ENCODE results near the gene FBXL17.

FBXL17 gene

DNA sequence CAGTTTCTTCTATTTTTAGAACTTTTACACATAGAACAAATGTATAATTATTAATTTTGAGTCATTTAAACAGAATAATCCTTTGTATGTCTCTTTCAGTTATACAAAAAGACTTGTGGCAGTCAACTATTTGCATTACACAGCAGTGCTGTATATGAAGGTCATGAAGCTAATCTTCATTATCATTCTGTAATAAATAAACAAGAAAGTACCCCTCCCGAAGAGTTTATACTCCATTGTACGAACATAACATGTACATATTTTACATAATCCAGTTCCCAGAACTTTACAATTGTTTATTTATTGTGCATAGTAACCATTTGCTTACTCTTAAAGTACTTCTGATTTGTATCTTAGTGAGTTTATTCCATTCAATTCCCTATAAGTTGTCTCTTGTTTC lies 267.9 kb downstream of the FBXL17 start:
- ATAC-seq (ENCODE audit: insufficient read depth, low read depth) (no peak), DNase-seq (no peak)
- H3K27me3 ChIP-seq (ENCODE audit: insufficient read depth, low read length, poor library complexity), result no peaks in the 10 kb centered on the region
- no peak overlapping the region for H3K4me2 ChIP-seq (ENCODE audit: insufficient read depth, low read length)
- TF ChIP-seq, protein P1, sequence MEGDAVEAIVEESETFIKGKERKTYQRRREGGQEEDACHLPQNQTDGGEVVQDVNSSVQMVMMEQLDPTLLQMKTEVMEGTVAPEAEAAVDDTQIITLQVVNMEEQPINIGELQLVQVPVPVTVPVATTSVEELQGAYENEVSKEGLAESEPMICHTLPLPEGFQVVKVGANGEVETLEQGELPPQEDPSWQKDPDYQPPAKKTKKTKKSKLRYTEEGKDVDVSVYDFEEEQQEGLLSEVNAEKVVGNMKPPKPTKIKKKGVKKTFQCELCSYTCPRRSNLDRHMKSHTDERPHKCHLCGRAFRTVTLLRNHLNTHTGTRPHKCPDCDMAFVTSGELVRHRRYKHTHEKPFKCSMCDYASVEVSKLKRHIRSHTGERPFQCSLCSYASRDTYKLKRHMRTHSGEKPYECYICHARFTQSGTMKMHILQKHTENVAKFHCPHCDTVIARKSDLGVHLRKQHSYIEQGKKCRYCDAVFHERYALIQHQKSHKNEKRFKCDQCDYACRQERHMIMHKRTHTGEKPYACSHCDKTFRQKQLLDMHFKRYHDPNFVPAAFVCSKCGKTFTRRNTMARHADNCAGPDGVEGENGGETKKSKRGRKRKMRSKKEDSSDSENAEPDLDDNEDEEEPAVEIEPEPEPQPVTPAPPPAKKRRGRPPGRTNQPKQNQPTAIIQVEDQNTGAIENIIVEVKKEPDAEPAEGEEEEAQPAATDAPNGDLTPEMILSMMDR (IDR thresholded peaks at IDR 0.05; ENCODE audit: borderline replicate concordance, extremely low read depth, low read length, poor library complexity, severe bottlenecking), result no peak
- TF ChIP-seq EZH2 (IDR thresholded peaks at IDR 0.05; ENCODE audit: borderline replicate concordance, low read depth, low read length, severe bottlenecking), result no peak
- H3K4me1 ChIP-seq (ENCODE audit: insufficient read depth, low read length), result no peaks in the 10 kb centered on the region
- no peaks in the 10 kb centered on the region for H3K9me3 ChIP-seq (ENCODE audit: insufficient read depth, low read length, severe bottlenecking)
- no peaks in the 10 kb centered on the region for H4K20me1 ChIP-seq (ENCODE audit: insufficient read depth, low read length)
- no peak overlapping the region for H3K27ac ChIP-seq (ENCODE audit: low read length)
- H3K9ac ChIP-seq (ENCODE audit: low read depth, low read length), result no peak overlapping the region
- no peak overlapping the region for H3K4me3 ChIP-seq (ENCODE audit: low read depth in 1 of 2, low read length in 2 of 2)
- no peak overlapping the region for H2AFZ ChIP-seq (ENCODE audit: low read depth, low read length)
- no peaks in the 10 kb centered on the region for H3K79me2 ChIP-seq (ENCODE audit: insufficient read depth, low read length)
- 0 out of 2 replicates have a peak, but pooled peaks cover 2% of the 10 kb centered on the region for H3K36me3 ChIP-seq (ENCODE audit: insufficient read depth, low read length)

DNA sequence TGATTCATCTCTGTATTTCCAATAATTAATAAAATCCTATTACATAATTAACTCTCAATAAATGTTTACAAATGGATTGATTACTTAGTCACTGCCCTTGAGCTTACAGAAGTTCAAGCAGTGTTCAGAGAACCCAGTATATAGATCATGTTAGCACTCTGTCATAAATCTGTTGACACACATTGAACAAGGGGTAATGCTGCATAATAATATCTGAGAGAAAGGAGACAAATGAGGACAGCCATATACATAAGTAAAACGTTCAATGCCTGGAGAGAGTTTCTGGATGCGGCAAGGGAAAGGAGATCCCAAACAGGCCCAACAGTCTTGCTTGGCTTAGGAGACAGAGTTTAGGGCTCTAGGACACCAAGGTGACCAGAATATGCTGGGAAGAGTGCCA lies 270.2 kb downstream of the FBXL17 start:
- Histone ChIP-seq H3K36me3 (ENCODE audit: insufficient read depth, low read length) (0 out of 2 replicates have a peak, but pooled peaks cover 2% of the 10 kb centered on the region), H3K4me2 (ENCODE audit: insufficient read depth, low read length) (no peak overlapping the region), H3K4me1 (ENCODE audit: insufficient read depth, low read length) (no peaks in the 10 kb centered on the region), H3K4me3 (ENCODE audit: low read depth in 1 of 2, low read length in 2 of 2) (no peak overlapping the region), H3K27ac (ENCODE audit: low read length) (no peak overlapping the region), H4K20me1 (ENCODE audit: insufficient read depth, low read length) (no peaks in the 10 kb centered on the region), H3K9me3 (ENCODE audit: insufficient read depth, low read length, severe bottlenecking) (no peaks in the 10 kb centered on the region), H2AFZ (ENCODE audit: low read depth, low read length) (no peak overlapping the region), H3K79me2 (ENCODE audit: insufficient read depth, low read length) (no peaks in the 10 kb centered on the region), H3K27me3 (ENCODE audit: insufficient read depth, low read length, poor library complexity) (no peaks in the 10 kb centered on the region), H3K9ac (ENCODE audit: low read depth, low read length) (no peak overlapping the region)
- no peak for ATAC-seq (ENCODE audit: insufficient read depth, low read depth)
- no peak for TF ChIP-seq EZH2 (IDR thresholded peaks at IDR 0.05; ENCODE audit: borderline replicate concordance, low read depth, low read length, severe bottlenecking)
- TF ChIP-seq, protein P1 (IDR thresholded peaks at IDR 0.05; ENCODE audit: borderline replicate concordance, extremely low read depth, low read length, poor library complexity, severe bottlenecking), result no peak
- DNase-seq, result no peak

DNA sequence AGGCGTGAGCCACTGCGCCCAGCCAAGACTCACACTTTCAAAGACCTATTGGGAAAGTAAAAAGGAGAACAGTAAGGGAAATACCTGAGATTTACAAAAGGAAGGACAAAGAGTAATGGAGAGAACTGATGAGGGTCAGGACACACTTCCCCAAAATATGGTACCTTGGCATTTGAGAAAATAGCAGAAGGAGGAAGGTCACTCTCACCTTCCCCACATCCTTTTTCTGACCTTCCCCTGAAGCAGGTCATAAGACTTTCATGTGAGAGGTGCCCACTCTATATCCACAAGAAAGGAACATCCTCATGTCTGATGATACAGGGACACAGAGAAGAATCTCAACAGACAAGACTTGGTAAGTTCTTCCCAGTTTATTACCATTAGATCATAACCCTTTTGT lies 272.8 kb downstream of the FBXL17 start:
- H3K27ac ChIP-seq (ENCODE audit: low read length), result no peak overlapping the region
- no peaks in the 10 kb centered on the region for H3K9me3 ChIP-seq (ENCODE audit: insufficient read depth, low read length, severe bottlenecking)
- no peaks in the 10 kb centered on the region for H3K4me1 ChIP-seq (ENCODE audit: insufficient read depth, low read length)
- H3K4me2 ChIP-seq (ENCODE audit: insufficient read depth, low read length), result no peak overlapping the region
- no peak for DNase-seq
- no peaks in the 10 kb centered on the region for H3K79me2 ChIP-seq (ENCODE audit: insufficient read depth, low read length)
- ATAC-seq (ENCODE audit: insufficient read depth, low read depth), result no peak
- TF ChIP-seq EZH2 (IDR thresholded peaks at IDR 0.05; ENCODE audit: borderline replicate concordance, low read depth, low read length, severe bottlenecking), result no peak
- TF ChIP-seq, protein P1 (IDR thresholded peaks at IDR 0.05; ENCODE audit: borderline replicate concordance, extremely low read depth, low read length, poor library complexity, severe bottlenecking), result no peak
- H4K20me1 ChIP-seq (ENCODE audit: insufficient read depth, low read length), result no peaks in the 10 kb centered on the region
- H2AFZ ChIP-seq (ENCODE audit: low read depth, low read length), result no peak overlapping the region
- no peak overlapping the region for H3K9ac ChIP-seq (ENCODE audit: low read depth, low read length)
- H3K27me3 ChIP-seq (ENCODE audit: insufficient read depth, low read length, poor library complexity), result no peaks in the 10 kb centered on the region
- no peak overlapping the region for H3K4me3 ChIP-seq (ENCODE audit: low read depth in 1 of 2, low read length in 2 of 2)
- 0 out of 2 replicates have a peak, but pooled peaks cover 2% of the 10 kb centered on the region for H3K36me3 ChIP-seq (ENCODE audit: insufficient read depth, low read length)

DNA sequence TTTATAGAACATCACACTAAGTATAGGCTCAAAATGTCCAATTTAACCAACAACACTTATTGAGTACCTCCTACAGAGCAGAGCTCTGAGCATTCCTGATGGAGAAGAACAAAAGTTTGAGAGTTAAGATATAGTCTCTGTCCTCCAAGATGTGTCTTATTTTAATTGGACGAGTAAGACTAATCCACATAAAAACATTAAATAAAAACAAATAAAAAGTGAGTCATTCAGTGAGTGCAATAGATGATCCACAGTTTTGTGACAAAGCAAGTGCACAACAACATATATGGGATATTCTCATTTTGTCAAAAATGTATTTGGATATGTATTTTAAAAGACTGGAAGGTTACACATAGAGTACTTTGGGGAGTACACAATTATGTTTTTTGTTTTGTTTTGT lies 277.4 kb downstream of the FBXL17 start:
- no peak overlapping the region for H3K4me3 ChIP-seq (ENCODE audit: low read depth in 1 of 2, low read length in 2 of 2)
- H3K9ac ChIP-seq (ENCODE audit: low read depth, low read length), result no peak overlapping the region
- H3K27ac ChIP-seq (ENCODE audit: low read length), result no peak overlapping the region
- H3K79me2 ChIP-seq (ENCODE audit: insufficient read depth, low read length), result no peaks in the 10 kb centered on the region
- no peak for DNase-seq
- no peak overlapping the region for H3K4me2 ChIP-seq (ENCODE audit: insufficient read depth, low read length)
- H3K9me3 ChIP-seq (ENCODE audit: insufficient read depth, low read length, severe bottlenecking), result no peaks in the 10 kb centered on the region
- H2AFZ ChIP-seq (ENCODE audit: low read depth, low read length), result no peak overlapping the region
- no peaks in the 10 kb centered on the region for H3K27me3 ChIP-seq (ENCODE audit: insufficient read depth, low read length, poor library complexity)
- no peaks in the 10 kb centered on the region for H3K36me3 ChIP-seq (ENCODE audit: insufficient read depth, low read length)
- TF ChIP-seq, protein P1 (IDR thresholded peaks at IDR 0.05; ENCODE audit: borderline replicate concordance, extremely low read depth, low read length, poor library complexity, severe bottlenecking), result no peak
- TF ChIP-seq EZH2 (IDR thresholded peaks at IDR 0.05; ENCODE audit: borderline replicate concordance, low read depth, low read length, severe bottlenecking), result no peak
- no peaks in the 10 kb centered on the region for H3K4me1 ChIP-seq (ENCODE audit: insufficient read depth, low read length)
- no peak for ATAC-seq (ENCODE audit: insufficient read depth, low read depth)
- H4K20me1 ChIP-seq (ENCODE audit: insufficient read depth, low read length), result no peaks in the 10 kb centered on the region

Measured in DND-41 (cell line).